SHP77 treated with DMSO at 0.1 percent for 48 hours (cell line): Measurements from ENCODE around the gene EPHA1.

Experiments
- DNase-seq: peaks from one replicate; lab custom pipeline; 2025; lab: John Stamatoyannopoulos, UW

The EPHA1 gene

GRCh38 chr7:143373255-143373794, 35.3 kb downstream of the EPHA1 start:
- no peak for DNase-seq

GRCh38 chr7:143372070-143372469, 36.6 kb downstream of the EPHA1 start:
- peak; percentile 54 for DNase-seq

- no peak for DNase-seq
Observed at GRCh38 chr7:143369678-143370651, 38.7 kb downstream of the EPHA1 start.

- DNase-seq, result no peak
Observed at GRCh38 chr7:143368387-143368786, 40.3 kb downstream of the EPHA1 start.

GRCh38 chr7:143367972-143368371, 40.7 kb downstream of the EPHA1 start:
- peak; percentile 30 for DNase-seq

GRCh38 chr7:143363016-143363937, 45.4 kb downstream of the EPHA1 start:
- DNase-seq, result no peak

GRCh38 chr7:143362131-143363015, 46.3 kb downstream of the EPHA1 start, which contains the start of gene FAM131B:
FAM131B (minus strand) TSS chr7:143362713; CDS start chr7:143362603, 110 bp downstream.
- no peak for DNase-seq

GRCh38 chr7:143361552-143362130, 47.0 kb downstream of the EPHA1 start:
- DNase-seq, result no peak

GRCh38 chr7:143360788-143361551, 47.7 kb downstream of the EPHA1 start:
- no peak for DNase-seq

GRCh38 chr7:143359771-143360353, 48.8 kb downstream of the EPHA1 start:
- DNase-seq, result no peak

GRCh38 chr7:143358626-143359025, 50.0 kb downstream of the EPHA1 start:
- DNase-seq, result no peak

- no peak for DNase-seq
Observed at GRCh38 chr7:143356414-143357050, 52.1 kb downstream of the EPHA1 start.

- DNase-seq, result no peak
Observed at GRCh38 chr7:143355450-143356385, 52.9 kb downstream of the EPHA1 start.

- no peak for DNase-seq
Observed at GRCh38 chr7:143354965-143355364, 53.7 kb downstream of the EPHA1 start.

GRCh38 chr7:143354376-143354775, 54.3 kb downstream of the EPHA1 start:
- no peak for DNase-seq

- no peak for DNase-seq
Observed at GRCh38 chr7:143352531-143353002, 56.1 kb downstream of the EPHA1 start.

- DNase-seq, result no peak
Observed at GRCh38 chr7:143351574-143351973, 57.1 kb downstream of the EPHA1 start.

GRCh38 chr7:143351060-143351459, 57.6 kb downstream of the EPHA1 start:
- no peak for DNase-seq
